Tibial nerve (tissue), 4 donors: Measurements from ENCODE around the gene EGFR. TPM values are rescaled to one million over a fixed set of nuclear protein-coding genes. Genes with fewer than 3 reads are reported as not detected.

ENCODE experiments used
- DNase-seq, 2 donors: peaks; one replicate each; pipeline ENCODE4 v3.0.0-alpha.2; 2019; ENCODE audit warnings: low spot score in 2 of 2
- H3K27ac ChIP-seq, 4 donors: fragments of 200-600 bp; sonication (generic) in 3 of 4; one replicate each; pipeline ENCODE4 v1.5.1; 2017 to 2019; ENCODE audit warnings: mild to moderate bottlenecking in 1 of 4
- H3K27me3 ChIP-seq, 2 donors: fragments of 200-600 bp; sonication (generic) in 1 of 2; one replicate each; pipeline versions ENCODE4 v1.5.1 to v1.6.0; 2017 to 2019
- H3K36me3 ChIP-seq, 3 donors: fragments of 200-600 bp; sonication (generic); one replicate each; pipeline ENCODE4 v1.5.1; 2018 to 2019
- H3K4me1 ChIP-seq, 4 donors: fragments of 200-600 bp; sonication (generic) in 3 of 4; one replicate each; pipeline ENCODE4 v1.5.1; 2017 to 2019
- H3K4me3 ChIP-seq, 4 donors: fragments of 200-600 bp; sonication (generic) in 3 of 4; one replicate each; pipeline ENCODE4 v1.5.1; 2017 to 2019; ENCODE audit warnings: mild to moderate bottlenecking in 1 of 4, moderate library complexity in 1 of 4
- H3K9me3 ChIP-seq, 4 donors: fragments of 200-600 bp; sonication (generic) in 3 of 4; one replicate each; pipeline ENCODE4 v1.5.1; 2017 to 2019
- EP300 ChIP-seq, 2 donors: sonication (generic); formaldehyde crosslinking; IDR thresholded peaks; one replicate each; pipeline ENCODE4 v1.6.1; 2017; ENCODE audit warnings: antibody characterized with exemption in 2 of 2, mild to moderate bottlenecking in 1 of 2
- POLR2A ChIP-seq, 2 donors: fragments of 450-650 bp; IDR thresholded peaks; one replicate each; pipeline ENCODE4 v1.6.1; 2017; ENCODE audit warnings: antibody characterized with exemption in 2 of 2, mild to moderate bottlenecking in 2 of 2, moderate library complexity in 2 of 2
- WGBS, 2 donors: methylation state at CpG; one replicate each; pipeline ENCODE4 v1.1.5; 2018; 5-methylcytosine and 5-hydroxymethylcytosine counted together
- total RNA-seq, 4 donors: library from RNA; depleted of rRNA; stranded (reverse); fragments of >200 nt; gene quantifications; one replicate each; pipeline ENCODE4 v1.1.0, GENCODE V29; 2016
- TF ChIP-seq, protein P1 (sequence below), 5 experiments: fragments of 200-600 bp in 3 of 5; fragments of 450-650 bp in 2 of 5; sonication (generic) in 3 of 5; IDR thresholded peaks; one replicate each; pipeline ENCODE4 v1.5.1; 2016 to 2019; ENCODE audit warnings: antibody characterized with exemption in 5 of 5, mild to moderate bottlenecking in 3 of 5, moderate library complexity in 2 of 5

EGFR gene
- total RNA-seq, 4 donors from 2014 or later: 72.3 to 136 (median 127) TPM

DNA sequence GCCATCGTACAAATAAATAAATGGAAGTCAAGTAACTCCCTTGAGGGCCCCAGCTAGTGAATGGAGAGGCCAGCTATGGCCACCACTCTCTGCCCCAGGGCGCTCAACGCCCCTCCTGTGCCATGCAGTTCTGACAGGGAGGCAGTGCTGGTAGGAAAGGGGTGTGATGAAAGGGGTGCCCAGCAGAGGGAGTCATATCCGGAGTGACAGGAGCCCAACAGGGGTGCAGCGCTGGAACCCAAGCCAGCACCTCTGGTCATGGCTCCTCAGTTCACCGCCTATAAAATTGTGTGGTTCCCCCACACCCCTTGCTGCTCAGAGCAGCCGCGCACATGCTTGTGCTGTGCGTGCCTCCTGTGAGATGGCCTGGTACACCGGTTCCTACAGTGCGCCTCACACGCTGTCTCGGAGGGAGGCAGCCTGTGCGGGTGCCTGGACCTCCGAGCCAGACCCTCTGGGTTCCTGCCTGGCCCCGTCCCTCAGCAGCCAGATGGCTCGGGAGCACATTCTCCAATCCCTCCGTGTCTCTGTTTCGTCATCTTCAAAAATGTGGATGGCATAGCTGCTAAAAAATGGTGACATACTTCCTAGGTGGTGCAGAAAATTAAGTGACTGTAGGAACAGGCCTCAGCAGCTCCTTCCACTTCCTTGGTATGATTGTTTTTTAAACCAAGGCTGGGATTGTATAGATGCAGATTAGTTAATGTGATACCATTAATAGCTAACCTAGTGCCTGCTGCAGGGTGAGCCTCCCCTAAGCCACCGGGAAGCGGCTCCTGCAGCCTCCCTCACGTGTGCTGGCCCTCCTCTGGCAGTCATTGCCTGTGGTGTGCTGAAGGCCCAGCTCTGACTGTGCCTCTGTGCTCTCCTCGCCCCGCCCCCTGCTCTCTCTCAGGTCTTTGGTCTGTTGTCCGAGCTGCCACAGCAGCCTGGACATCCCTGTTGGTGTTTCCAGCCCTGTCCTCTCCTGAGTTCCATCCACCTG lies 125.8 kb downstream of the EGFR start:
- Histone ChIP-seq H3K27me3 (no peaks in the 10 kb centered on the region), H3K27ac (no peak overlapping the region), H3K9me3 (no peaks in the 10 kb centered on the region), H3K4me3 (no peak overlapping the region), H3K4me1 (peaks cover 0 to 13% (median 0%) of the 10 kb centered on the region in 4 donors), H3K36me3 (peaks cover 0 to 49% (median 0%) of the 10 kb centered on the region in 3 donors)
- WGBS, 2 donors: 73 to 81% methylated on average over 21 to 25 of the region's 25 CpGs
- DNase-seq: no peak
- no peak for TF ChIP-seq EP300 (IDR thresholded peaks at IDR 0.05)
- TF ChIP-seq, protein P1, sequence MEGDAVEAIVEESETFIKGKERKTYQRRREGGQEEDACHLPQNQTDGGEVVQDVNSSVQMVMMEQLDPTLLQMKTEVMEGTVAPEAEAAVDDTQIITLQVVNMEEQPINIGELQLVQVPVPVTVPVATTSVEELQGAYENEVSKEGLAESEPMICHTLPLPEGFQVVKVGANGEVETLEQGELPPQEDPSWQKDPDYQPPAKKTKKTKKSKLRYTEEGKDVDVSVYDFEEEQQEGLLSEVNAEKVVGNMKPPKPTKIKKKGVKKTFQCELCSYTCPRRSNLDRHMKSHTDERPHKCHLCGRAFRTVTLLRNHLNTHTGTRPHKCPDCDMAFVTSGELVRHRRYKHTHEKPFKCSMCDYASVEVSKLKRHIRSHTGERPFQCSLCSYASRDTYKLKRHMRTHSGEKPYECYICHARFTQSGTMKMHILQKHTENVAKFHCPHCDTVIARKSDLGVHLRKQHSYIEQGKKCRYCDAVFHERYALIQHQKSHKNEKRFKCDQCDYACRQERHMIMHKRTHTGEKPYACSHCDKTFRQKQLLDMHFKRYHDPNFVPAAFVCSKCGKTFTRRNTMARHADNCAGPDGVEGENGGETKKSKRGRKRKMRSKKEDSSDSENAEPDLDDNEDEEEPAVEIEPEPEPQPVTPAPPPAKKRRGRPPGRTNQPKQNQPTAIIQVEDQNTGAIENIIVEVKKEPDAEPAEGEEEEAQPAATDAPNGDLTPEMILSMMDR (IDR thresholded peaks at IDR 0.05): no peak
- no peak for TF ChIP-seq POLR2A (IDR thresholded peaks at IDR 0.05)

DNA sequence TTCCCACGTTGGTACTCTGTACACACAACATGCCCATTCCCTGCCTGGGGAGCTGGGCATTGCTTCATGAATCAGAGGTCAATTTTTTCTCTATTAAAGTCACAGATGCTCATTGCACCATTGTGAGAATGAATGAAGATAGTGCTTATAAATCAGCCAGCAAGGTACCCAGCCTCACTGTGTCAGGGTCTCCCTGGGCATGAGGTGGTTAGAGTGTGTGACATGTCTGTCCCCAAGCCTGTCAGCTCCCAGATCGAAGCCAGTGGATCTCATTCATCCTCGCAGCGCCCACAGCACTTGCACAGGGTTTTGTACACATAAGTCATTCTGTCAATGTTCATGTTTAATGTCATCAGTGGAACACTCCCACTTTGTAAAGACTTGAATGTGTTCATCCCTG lies 126.8 kb downstream of the EGFR start:
- Histone ChIP-seq H3K4me1 (peaks cover 0 to 3% (median 0%) of the 10 kb centered on the region in 4 donors), H3K27ac (no peak overlapping the region), H3K27me3 (no peaks in the 10 kb centered on the region), H3K4me3 (no peak overlapping the region), H3K36me3 (peaks cover 0 to 49% (median 0%) of the 10 kb centered on the region in 3 donors), H3K9me3 (no peaks in the 10 kb centered on the region)
- DNase-seq: no peak
- 82 to 84% methylated on average over 4 of the region's 4 CpGs for WGBS, 2 donors
- TF ChIP-seq POLR2A (IDR thresholded peaks at IDR 0.05): no peak
- no peak for TF ChIP-seq EP300 (IDR thresholded peaks at IDR 0.05)
- TF ChIP-seq, protein P1 (IDR thresholded peaks at IDR 0.05): no peak

DNA sequence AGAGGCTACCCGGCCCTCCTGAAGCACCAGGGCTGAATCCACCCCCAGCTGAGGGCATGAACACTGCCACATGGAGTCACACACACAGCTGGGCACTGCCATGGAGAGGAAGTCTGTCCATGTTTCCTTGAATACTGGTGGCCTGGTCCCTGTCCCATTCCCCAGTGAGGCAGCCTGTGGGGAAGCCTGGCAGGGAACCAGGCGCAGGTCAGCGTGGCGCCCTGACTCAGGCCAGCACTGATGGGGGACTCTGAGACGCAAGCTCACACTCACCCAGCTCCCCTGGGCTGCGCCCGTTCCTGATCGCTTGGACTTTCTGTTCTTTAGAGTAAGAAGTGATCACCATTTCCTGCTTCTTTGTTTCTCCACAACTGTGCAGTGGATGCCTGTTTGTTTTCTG lies 128.3 kb downstream of the EGFR start:
- H3K9me3 ChIP-seq: no peaks in the 10 kb centered on the region
- DNase-seq: no peak
- peaks cover 0 to 54% (median 0%) of the 10 kb centered on the region in 3 donors for H3K36me3 ChIP-seq
- TF ChIP-seq POLR2A (IDR thresholded peaks at IDR 0.05) (no peak), EP300 (IDR thresholded peaks at IDR 0.05) (no peak)
- TF ChIP-seq, protein P1 (IDR thresholded peaks at IDR 0.05): no peak
- no peaks in the 10 kb centered on the region for H3K27me3 ChIP-seq
- H3K27ac ChIP-seq: no peak overlapping the region
- WGBS, 2 donors: 72 to 79% methylated on average over 7 to 8 of the region's 8 CpGs
- H3K4me3 ChIP-seq: no peak overlapping the region
- no peaks in the 10 kb centered on the region for H3K4me1 ChIP-seq

DNA sequence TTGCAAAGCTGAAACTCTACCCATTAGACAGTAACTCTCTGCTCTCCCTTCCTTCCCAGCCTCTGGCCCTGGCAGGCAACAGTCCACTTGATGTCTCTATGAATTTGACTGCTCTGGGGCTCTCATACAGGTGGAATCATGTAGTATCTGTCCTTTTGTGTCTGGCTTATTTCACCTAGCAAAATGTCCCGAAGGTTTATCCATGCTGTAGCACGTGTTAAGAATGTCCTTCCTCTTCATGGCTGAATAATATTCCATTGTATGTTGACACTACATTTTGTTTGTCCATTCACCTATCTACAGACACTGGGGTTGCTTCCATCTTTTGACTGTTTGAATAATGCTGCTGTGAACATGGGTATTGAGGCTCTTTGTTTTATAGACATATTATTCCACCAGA lies 128.9 kb downstream of the EGFR start:
- Histone ChIP-seq H3K36me3 (peaks cover 0 to 61% (median 0%) of the 10 kb centered on the region in 3 donors), H3K27ac (no peak overlapping the region), H3K27me3 (no peaks in the 10 kb centered on the region), H3K4me3 (no peak overlapping the region), H3K9me3 (no peaks in the 10 kb centered on the region), H3K4me1 (no peaks in the 10 kb centered on the region)
- no peak for DNase-seq
- 82 to 90% methylated on average over 2 of the region's 2 CpGs for WGBS, 2 donors
- TF ChIP-seq, protein P1 (IDR thresholded peaks at IDR 0.05): no peak
- TF ChIP-seq EP300 (IDR thresholded peaks at IDR 0.05) (no peak), POLR2A (IDR thresholded peaks at IDR 0.05) (no peak)

DNA sequence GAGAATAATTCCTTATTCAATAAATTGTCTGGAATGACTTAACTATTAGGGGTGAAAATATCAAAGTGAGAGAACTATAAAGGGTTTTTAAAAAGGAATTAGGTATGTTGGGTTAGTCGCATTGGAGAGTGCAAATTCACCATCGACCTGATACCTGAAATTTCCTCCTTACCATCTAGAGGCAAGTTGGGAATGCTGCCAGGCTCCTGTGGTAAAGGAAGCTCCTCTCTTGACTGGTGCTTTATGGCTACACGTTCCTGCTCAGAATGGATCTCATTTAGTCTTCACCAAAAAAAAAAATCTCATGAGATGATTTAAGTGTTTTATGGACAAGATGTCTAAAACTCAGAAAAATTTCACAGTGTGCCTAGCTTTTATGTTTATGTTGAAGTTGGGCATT lies 129.8 kb downstream of the EGFR start:
- Histone ChIP-seq H3K36me3 (peaks cover 0 to 64% (median 0%) of the 10 kb centered on the region in 3 donors), H3K4me3 (no peak overlapping the region), H3K27me3 (no peaks in the 10 kb centered on the region), H3K9me3 (no peaks in the 10 kb centered on the region), H3K27ac (no peak overlapping the region), H3K4me1 (no peaks in the 10 kb centered on the region)
- no peak for TF ChIP-seq EP300 (IDR thresholded peaks at IDR 0.05)
- TF ChIP-seq POLR2A (IDR thresholded peaks at IDR 0.05): no peak
- TF ChIP-seq, protein P1 (IDR thresholded peaks at IDR 0.05): no peak
- 65 to 66% methylated on average over 3 of the region's 3 CpGs for WGBS, 2 donors
- no peak for DNase-seq
